Type B pancreatic cell (in vitro differentiated cells): Measurements from ENCODE around the gene CLVS2. TPM values are rescaled to one million over a fixed set of nuclear protein-coding genes. Genes with fewer than 3 reads are reported as not detected.

ENCODE experiments used
- DNase-seq: peaks from one replicate; pipeline ENCODE4 v3.0.0; 2021; ENCODE audit warnings: mixed read lengths; ENCODE audit not compliant: unreplicated experiment; ENCODE audit errors: extremely low spot score
- H3K27ac Mint-ChIP-seq: 2 replicates; pipeline ENCODE4 v1.8.0; 2021; ENCODE audit warnings: mild to moderate bottlenecking, mixed read lengths
- H3K27me3 Mint-ChIP-seq: 2 replicates; pipeline ENCODE4 v1.8.0; 2021; ENCODE audit warnings: mixed read lengths
- H3K36me3 Mint-ChIP-seq: 2 replicates; pipeline ENCODE4 v1.8.0; 2021; ENCODE audit warnings: mixed read lengths
- H3K4me1 Mint-ChIP-seq: one replicate; pipeline ENCODE4 v1.8.0; 2021; ENCODE audit warnings: mixed read lengths; ENCODE audit not compliant: unreplicated experiment
- H3K4me3 Mint-ChIP-seq: 2 replicates; pipeline ENCODE4 v1.8.0; 2021; ENCODE audit warnings: mild to moderate bottlenecking, mixed read lengths
- H3K9me3 Mint-ChIP-seq: 2 replicates; pipeline ENCODE4 v1.8.0; 2021; ENCODE audit warnings: mixed read lengths
- CTCF ChIP-seq: fragments of 200-600 bp; sonication (generic); conservative IDR thresholded peaks from 2 replicates; pipeline ENCODE4 v1.5.0; 2021; ENCODE audit warnings: antibody characterized with exemption, mild to moderate bottlenecking
- total RNA-seq: library from RNA; stranded (reverse); gene quantifications from 2 replicates; pipeline ENCODE4 v1.2.1, GENCODE V29; 2021; ENCODE audit warnings: low replicate concordance

The CLVS2 gene
- total RNA-seq, 1 donor from 2014 or later = 0.75 TPM

DNA sequence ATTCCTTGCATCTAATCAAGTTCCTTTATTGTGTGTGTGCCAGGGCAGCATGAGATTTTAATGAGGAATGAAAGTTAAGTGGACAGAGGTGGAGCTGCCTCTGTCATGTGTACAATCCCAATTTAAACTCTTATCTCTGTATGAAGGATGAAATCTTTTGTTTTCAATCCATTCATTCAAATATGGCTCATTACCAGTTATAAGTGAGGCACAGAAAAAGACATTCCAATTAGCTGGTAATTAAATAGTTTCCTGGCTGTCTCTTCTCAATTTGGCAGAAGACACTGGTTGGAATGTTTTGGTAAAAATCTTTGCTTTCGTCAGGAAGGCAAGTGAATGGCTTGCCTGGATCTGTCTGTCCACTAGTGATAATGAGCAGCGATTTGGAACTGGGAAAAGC is 46.4 kb downstream of the CLVS2 start:
- no peak overlapping the region for H3K4me3 Mint-ChIP-seq
- no peaks in the 10 kb centered on the region for H3K36me3 Mint-ChIP-seq
- no peak for DNase-seq
- no peaks in the 10 kb centered on the region for H3K4me1 Mint-ChIP-seq
- TF ChIP-seq CTCF = no peak
- H3K9me3 Mint-ChIP-seq = no peaks in the 10 kb centered on the region
- no peak overlapping the region for H3K27ac Mint-ChIP-seq
- H3K27me3 Mint-ChIP-seq = no peaks in the 10 kb centered on the region

DNA sequence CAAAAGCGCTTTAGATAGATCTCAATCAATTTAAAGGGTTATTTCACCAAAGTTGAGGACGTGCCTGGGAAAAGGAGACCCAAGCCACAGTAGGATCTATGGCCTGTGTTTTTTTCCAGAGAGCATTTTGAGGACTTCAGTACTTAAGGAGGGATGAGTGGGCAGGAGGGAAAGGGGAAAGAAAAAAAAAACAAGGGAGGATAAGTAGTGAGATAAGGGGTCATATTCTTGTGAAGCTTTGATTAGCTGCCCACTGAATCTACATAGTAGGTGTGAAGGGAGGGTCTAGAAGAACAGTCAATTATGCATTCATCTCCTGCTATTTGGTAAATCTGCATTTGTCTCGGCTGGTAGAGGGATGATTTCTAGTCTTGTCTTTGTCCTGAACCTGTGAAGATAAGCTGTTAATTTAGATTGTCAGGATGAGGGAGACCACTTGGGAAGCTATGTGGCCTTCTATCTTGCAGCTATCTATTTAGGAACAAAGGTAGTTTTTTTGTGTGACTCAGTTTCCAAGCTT is 48.4 kb downstream of the CLVS2 start:
- Mint-ChIP-seq H3K9me3 (no peaks in the 10 kb centered on the region), H3K36me3 (no peaks in the 10 kb centered on the region), H3K27ac (no peak overlapping the region), H3K4me3 (no peak overlapping the region), H3K27me3 (no peaks in the 10 kb centered on the region), H3K4me1 (no peaks in the 10 kb centered on the region)
- TF ChIP-seq CTCF = no peak
- no peak for DNase-seq

- DNase-seq = no peak
- H3K27me3 Mint-ChIP-seq = no peaks in the 10 kb centered on the region
- TF ChIP-seq CTCF = no peak
- H3K36me3 Mint-ChIP-seq = no peaks in the 10 kb centered on the region
- no peaks in the 10 kb centered on the region for H3K9me3 Mint-ChIP-seq
- H3K27ac Mint-ChIP-seq = no peak overlapping the region
- no peak overlapping the region for H3K4me3 Mint-ChIP-seq
- no peaks in the 10 kb centered on the region for H3K4me1 Mint-ChIP-seq
Measured at GRCh38 chr6:123053602-123054225, 57.7 kb downstream of the CLVS2 start.

GRCh38 chr6:123055256-123055655 is 59.2 kb downstream of the CLVS2 start:
- Mint-ChIP-seq H3K36me3 (no peaks in the 10 kb centered on the region), H3K4me1 (no peaks in the 10 kb centered on the region), H3K27ac (no peak overlapping the region), H3K27me3 (no peaks in the 10 kb centered on the region), H3K4me3 (no peak overlapping the region), H3K9me3 (no peaks in the 10 kb centered on the region)
- TF ChIP-seq CTCF = no peak
- no peak for DNase-seq

- Mint-ChIP-seq H3K4me3 (no peak overlapping the region), H3K9me3 (no peaks in the 10 kb centered on the region), H3K27me3 (no peaks in the 10 kb centered on the region), H3K36me3 (no peaks in the 10 kb centered on the region), H3K27ac (no peak overlapping the region), H3K4me1 (no peaks in the 10 kb centered on the region)
- DNase-seq = no peak
- no peak for TF ChIP-seq CTCF
Measured at GRCh38 chr6:123062670-123063069, 66.6 kb downstream of the CLVS2 start.
